Measurements from ENCODE around the gene EEFSEC.

- no peak for TF ChIP-seq SMC3 (conservative IDR thresholded peaks at IDR 0.05; ENCODE audit: poor library complexity)
- TF ChIP-seq, protein P1, sequence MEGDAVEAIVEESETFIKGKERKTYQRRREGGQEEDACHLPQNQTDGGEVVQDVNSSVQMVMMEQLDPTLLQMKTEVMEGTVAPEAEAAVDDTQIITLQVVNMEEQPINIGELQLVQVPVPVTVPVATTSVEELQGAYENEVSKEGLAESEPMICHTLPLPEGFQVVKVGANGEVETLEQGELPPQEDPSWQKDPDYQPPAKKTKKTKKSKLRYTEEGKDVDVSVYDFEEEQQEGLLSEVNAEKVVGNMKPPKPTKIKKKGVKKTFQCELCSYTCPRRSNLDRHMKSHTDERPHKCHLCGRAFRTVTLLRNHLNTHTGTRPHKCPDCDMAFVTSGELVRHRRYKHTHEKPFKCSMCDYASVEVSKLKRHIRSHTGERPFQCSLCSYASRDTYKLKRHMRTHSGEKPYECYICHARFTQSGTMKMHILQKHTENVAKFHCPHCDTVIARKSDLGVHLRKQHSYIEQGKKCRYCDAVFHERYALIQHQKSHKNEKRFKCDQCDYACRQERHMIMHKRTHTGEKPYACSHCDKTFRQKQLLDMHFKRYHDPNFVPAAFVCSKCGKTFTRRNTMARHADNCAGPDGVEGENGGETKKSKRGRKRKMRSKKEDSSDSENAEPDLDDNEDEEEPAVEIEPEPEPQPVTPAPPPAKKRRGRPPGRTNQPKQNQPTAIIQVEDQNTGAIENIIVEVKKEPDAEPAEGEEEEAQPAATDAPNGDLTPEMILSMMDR (IDR thresholded peaks at IDR 0.05; ENCODE audit: poor library complexity, severe bottlenecking) = no peak
- TF ChIP-seq EZH2 (IDR thresholded peaks at IDR 0.05; ENCODE audit: borderline replicate concordance, insufficient read depth, low read length, poor library complexity, severe bottlenecking) = no peak
- TF ChIP-seq POLR2AphosphoS5 (IDR thresholded peaks at IDR 0.05) = no peak
Observed at GRCh38 chr3:128177865-128178264, 24.6 kb downstream of the EEFSEC start.

All from neural cell (in vitro differentiated cells).